HepG2 (cell line): Measurements from ENCODE around the gene TENM3.

ENCODE experiments used
- BHLHE40 ChIP-seq: IDR thresholded peaks from 2 replicates; pipeline ENCODE4 v1.6.1; 2011; ENCODE audit warnings: low read length, improper control_type of control experiment
- BRCA1 ChIP-seq: sonication (generic); formaldehyde crosslinking; IDR thresholded peaks from 2 replicates; pipeline ENCODE4 v1.4.0; 2020; ENCODE audit warnings: missing genetic modification reagents
- CTCF ChIP-seq: sonication (generic); formaldehyde crosslinking; IDR thresholded peaks from 2 replicates; pipeline ENCODE4 v1.5.0; 2020; ENCODE audit warnings: mild to moderate bottlenecking, missing genetic modification reagents, moderate library complexity
- EEA1 ChIP-seq: sonication (generic); formaldehyde crosslinking; IDR thresholded peaks from 2 replicates; pipeline ENCODE4 v1.5.1; 2020; ENCODE audit warnings: mild to moderate bottlenecking, missing genetic modification reagents, borderline replicate concordance
- ELF1 ChIP-seq: sonication (generic); formaldehyde crosslinking; IDR thresholded peaks from 2 replicates; pipeline ENCODE4 v1.4.0; 2020; ENCODE audit warnings: missing genetic modification reagents
- MAFG ChIP-seq: sonication (generic); formaldehyde crosslinking; IDR thresholded peaks from 2 replicates; pipeline ENCODE4 v1.5.1; 2020; ENCODE audit warnings: mild to moderate bottlenecking, missing genetic modification reagents
- PHF8 ChIP-seq: sonication (generic); formaldehyde crosslinking; IDR thresholded peaks from 2 replicates; pipeline ENCODE4 v1.5.0; 2020; ENCODE audit warnings: missing genetic modification reagents
- PRDM15 ChIP-seq: sonication (generic); formaldehyde crosslinking; IDR thresholded peaks from 2 replicates; pipeline ENCODE4 v1.4.0; 2020; ENCODE audit warnings: missing genetic modification reagents
- RXRA ChIP-seq: sonication (generic); formaldehyde crosslinking; IDR thresholded peaks from 2 replicates; pipeline ENCODE4 v1.5.1; 2020; ENCODE audit warnings: missing genetic modification reagents
- SP1 ChIP-seq, 2 experiments: fragments of 450-650 bp in 1 of 2; sonication (generic) in 1 of 2; formaldehyde crosslinking in 1 of 2; IDR thresholded peaks; 2 replicates each; pipeline versions ENCODE4 v1.4.0 to v1.6.1; 2016 to 2020; ENCODE audit warnings: missing genetic modification reagents in 1 of 2
- ZBTB25 ChIP-seq: IDR thresholded peaks from 2 replicates; pipeline ENCODE4 v1.6.1; 2018; ENCODE audit warnings: missing genetic modification reagents
- ZNF276 ChIP-seq: sonication (generic); formaldehyde crosslinking; IDR thresholded peaks from 2 replicates; pipeline ENCODE4 v1.4.0; 2020; ENCODE audit warnings: mild to moderate bottlenecking, low read depth, missing genetic modification reagents

- TF ChIP-seq CTCF (CRISPR knock-in tag): no peak
- TF ChIP-seq RXRA (CRISPR knock-in tag): no peak
- no peak for TF ChIP-seq ELF1
- TF ChIP-seq ZNF276: no peak
- TF ChIP-seq PRDM15 (CRISPR knock-in tag): no peak
- TF ChIP-seq ZBTB25 (CRISPR knock-in tag): no peak
- no peak for TF ChIP-seq BHLHE40
- TF ChIP-seq BRCA1 (CRISPR knock-in tag): no peak
- TF ChIP-seq MAFG: no peak
- no peak for TF ChIP-seq PHF8 (CRISPR knock-in tag)
- TF ChIP-seq EEA1 (CRISPR knock-in tag): no peak
- TF ChIP-seq SP1 (IDR thresholded peaks at IDR 0.05): no peak
- no peak for TF ChIP-seq SP1 (CRISPR knock-in tag; IDR thresholded peaks at IDR 0.05)
These were observed 361.8 kb downstream of the TENM3 start for GRCh38 chr4:182604953-182605352.
